AG09319 (cell line): ENCODE measurements around the gene UHRF2.

Experiments used
- DNase-seq: peaks from one replicate; pipeline ENCODE4 v3.0.0-alpha.2; 2010; ENCODE audit warnings: low read depth; ENCODE audit errors: extremely low read depth
- TF ChIP-seq, protein P1 (sequence below): IDR thresholded peaks from 2 replicates; pipeline ENCODE4 v1.5.1; 2011; ENCODE audit warnings: low read depth, mild to moderate bottlenecking, inconsistent platforms, low read length, moderate library complexity

The UHRF2 gene

DNA sequence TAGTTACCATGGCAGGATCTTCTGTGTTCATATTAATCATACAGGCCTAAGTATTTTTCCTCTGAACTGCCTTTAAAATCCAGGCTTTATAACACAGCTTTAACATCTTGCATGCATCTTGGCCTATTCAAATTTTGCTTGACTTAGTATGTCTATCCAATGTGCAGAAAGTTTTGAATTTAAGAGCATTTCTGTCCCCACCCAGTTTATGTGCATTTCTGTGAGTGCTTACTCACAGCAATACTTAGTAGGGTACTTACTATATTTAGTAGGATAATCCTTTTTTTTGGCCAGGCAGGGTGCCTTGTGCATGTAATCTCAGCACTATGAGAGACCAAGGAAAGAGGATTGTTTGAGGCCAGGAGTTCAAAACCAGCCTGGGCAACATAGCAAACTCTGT lies 18.0 kb downstream of the UHRF2 start:
- TF ChIP-seq, protein P1, sequence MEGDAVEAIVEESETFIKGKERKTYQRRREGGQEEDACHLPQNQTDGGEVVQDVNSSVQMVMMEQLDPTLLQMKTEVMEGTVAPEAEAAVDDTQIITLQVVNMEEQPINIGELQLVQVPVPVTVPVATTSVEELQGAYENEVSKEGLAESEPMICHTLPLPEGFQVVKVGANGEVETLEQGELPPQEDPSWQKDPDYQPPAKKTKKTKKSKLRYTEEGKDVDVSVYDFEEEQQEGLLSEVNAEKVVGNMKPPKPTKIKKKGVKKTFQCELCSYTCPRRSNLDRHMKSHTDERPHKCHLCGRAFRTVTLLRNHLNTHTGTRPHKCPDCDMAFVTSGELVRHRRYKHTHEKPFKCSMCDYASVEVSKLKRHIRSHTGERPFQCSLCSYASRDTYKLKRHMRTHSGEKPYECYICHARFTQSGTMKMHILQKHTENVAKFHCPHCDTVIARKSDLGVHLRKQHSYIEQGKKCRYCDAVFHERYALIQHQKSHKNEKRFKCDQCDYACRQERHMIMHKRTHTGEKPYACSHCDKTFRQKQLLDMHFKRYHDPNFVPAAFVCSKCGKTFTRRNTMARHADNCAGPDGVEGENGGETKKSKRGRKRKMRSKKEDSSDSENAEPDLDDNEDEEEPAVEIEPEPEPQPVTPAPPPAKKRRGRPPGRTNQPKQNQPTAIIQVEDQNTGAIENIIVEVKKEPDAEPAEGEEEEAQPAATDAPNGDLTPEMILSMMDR, result no peak
- DNase-seq, result no peak

DNA sequence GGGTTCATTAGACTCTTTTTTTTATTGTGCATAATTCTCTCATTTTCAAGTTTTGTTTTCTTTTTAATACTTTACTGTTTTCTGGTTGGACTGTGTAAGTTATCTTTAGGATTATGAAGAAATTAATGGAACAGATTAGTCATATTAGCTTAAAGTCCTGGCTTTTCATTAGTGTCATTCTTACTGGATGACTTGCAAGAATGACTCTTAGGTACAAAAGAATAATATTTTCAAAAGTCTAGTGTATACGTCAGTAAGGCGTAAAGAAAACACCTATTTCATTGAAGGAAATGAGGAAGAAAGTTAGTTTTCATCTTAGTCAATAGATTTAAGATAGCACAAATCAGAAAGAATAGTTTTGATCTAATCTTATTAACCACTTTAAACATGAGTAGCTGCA lies 20.4 kb downstream of the UHRF2 start:
- TF ChIP-seq, protein P1, result no peak
- no peak for DNase-seq

DNA sequence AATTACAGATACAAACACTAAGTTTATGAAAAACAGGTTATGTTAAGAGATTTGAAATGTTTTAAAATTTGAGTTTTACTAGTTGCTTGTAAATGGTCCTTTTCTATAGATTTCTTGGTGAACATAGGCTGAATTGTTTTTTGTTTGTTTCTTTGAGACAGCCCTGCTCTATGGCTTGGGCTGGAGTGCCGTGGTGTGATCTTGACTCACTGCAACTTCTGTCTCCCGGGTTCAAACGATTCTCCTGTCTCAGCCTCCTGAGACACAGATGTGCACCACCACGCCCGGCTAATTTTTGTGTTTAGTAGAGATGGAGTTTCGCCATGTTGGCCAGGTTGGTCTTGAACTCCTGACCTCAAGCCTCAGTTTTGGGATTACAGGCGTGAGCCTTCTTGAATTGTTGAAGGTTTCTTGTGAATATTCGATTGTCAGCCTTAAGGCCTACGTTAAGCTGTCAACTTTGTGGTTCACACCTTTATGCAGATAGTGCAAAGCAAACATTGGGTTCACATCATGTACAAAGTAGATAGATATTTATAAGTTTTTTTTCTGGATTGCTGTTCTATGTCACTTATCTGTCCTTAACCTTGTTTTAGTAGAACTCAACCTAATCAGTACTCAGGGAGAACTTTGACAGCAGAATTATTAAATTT lies 26.2 kb downstream of the UHRF2 start:
- DNase-seq, result no peak

DNA sequence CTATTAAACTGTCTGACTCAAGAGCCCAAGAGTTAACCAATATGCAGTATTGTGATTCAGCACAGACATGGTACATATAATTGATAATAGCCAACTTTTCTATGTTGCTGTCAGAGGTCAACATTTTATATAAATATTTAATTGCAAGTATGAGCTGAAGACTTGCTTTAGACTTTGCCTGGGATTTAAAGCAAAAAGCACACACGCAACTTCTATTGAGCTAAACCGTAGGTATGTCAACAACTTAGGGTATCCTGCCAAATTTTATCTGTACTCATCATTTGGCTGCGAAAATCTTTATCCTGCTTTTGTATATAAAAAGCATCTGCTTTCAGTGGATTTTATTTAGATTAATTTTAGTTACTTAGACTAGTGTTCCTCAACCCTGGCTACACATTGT lies 27.4 kb downstream of the UHRF2 start:
- DNase-seq, result no peak
- TF ChIP-seq, protein P1, result no peak

More for the DNA sequence above, 26.2 kb downstream of the UHRF2 start:
- TF ChIP-seq, protein P1, result no peak

DNA sequence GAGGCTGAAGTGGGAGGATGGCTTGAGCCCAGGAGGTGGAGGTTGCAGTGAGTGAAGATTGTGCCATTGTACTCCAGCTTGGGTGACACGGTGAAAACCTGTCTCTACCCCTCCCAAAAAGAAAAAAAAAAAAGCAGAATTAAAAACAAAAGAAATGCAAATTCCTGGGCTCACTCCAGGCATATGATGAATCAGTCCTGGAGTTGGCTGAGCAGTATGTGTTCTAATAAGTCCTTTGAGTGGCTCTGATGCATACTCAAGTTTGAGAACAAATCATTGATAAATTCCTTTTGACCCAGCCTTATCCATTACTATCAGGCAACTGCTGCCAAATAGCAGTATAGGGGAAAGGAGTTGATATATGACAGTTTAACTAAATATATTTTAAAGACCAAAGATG lies 28.3 kb downstream of the UHRF2 start:
- TF ChIP-seq, protein P1, result no peak
- no peak for DNase-seq

DNA sequence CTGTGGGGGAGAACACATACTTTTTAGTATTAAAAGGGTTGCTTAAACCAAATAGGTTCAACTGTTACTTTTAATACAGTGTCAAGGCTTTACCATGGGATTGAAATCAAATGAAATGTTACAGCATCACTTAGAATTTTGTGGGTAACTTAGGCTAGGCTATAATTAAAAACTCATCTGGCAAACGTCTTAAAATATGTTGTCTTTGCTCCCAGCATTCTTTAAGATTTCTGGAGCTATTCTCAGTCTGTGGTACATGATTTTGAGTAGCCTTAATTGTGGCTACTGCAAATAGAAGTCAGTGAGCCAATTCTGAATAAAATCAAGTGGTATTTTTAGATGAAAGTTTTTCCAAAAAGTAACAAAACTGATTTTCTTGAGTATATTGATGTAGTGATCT lies 30.7 kb downstream of the UHRF2 start:
- DNase-seq, result no peak

DNA sequence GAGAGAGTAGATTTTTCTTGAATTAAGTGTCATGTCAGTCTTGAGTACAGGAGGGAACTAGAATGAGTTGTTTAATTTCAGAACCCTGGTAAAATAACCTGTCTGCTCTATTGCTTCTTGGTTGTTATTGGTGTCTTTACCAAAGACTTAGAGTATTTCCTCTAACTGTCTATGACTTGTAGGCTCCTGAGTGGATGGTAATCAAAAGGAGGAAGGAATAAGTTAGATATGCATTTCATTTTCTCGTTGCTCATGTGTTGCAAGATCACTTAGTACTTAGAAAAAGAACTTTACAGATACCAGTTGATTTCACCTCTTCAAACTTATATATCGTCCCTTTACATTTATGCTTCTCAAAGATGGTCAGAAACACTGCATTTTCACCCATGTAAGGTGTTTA lies 31.1 kb downstream of the UHRF2 start:
- TF ChIP-seq, protein P1, result no peak
- no peak for DNase-seq

More for the DNA sequence above, 30.7 kb downstream of the UHRF2 start:
- TF ChIP-seq, protein P1, result no peak
